Thyroid gland (tissue), 4 donors: Measurements from ENCODE around the gene NMT1.

Source experiments
- POLR2A ChIP-seq, 2 donors: fragments of 450-650 bp; IDR thresholded peaks; one replicate each; pipeline ENCODE4 v1.6.1; 2017; ENCODE audit warnings: antibody characterized with exemption in 2 of 2, mild to moderate bottlenecking in 2 of 2, moderate library complexity in 1 of 2
- TF ChIP-seq, protein P1 (sequence below), 6 experiments: fragments of 200-600 bp in 3 of 6; fragments of 450-650 bp in 3 of 6; sonication (generic) in 3 of 6; IDR thresholded peaks; one replicate each; pipeline ENCODE4 v1.5.1; 2016 to 2019; ENCODE audit warnings: antibody characterized with exemption in 6 of 6, mild to moderate bottlenecking in 2 of 6, inconsistent platforms in 1 of 6, moderate library complexity in 1 of 6

DNA sequence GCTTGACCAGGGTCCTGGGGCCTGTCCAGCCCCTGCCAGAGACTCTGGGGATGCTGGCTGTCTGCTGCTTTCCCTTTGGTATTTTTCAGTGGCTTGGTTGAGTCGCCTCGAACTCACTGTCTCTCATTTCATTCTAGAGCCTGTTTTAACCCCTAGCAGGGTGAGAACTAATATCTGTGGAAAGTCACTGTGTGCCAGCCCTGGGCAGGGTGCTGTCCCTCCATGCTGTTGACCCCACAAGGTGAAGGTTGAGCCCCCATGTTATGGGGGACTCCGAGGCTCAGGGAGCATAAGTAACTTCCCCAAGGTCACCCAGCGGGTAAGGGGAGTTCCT lies 42.6 kb upstream of the NMT1 start:
- TF ChIP-seq, protein P1, sequence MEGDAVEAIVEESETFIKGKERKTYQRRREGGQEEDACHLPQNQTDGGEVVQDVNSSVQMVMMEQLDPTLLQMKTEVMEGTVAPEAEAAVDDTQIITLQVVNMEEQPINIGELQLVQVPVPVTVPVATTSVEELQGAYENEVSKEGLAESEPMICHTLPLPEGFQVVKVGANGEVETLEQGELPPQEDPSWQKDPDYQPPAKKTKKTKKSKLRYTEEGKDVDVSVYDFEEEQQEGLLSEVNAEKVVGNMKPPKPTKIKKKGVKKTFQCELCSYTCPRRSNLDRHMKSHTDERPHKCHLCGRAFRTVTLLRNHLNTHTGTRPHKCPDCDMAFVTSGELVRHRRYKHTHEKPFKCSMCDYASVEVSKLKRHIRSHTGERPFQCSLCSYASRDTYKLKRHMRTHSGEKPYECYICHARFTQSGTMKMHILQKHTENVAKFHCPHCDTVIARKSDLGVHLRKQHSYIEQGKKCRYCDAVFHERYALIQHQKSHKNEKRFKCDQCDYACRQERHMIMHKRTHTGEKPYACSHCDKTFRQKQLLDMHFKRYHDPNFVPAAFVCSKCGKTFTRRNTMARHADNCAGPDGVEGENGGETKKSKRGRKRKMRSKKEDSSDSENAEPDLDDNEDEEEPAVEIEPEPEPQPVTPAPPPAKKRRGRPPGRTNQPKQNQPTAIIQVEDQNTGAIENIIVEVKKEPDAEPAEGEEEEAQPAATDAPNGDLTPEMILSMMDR (IDR thresholded peaks at IDR 0.05): no peak
- TF ChIP-seq POLR2A (IDR thresholded peaks at IDR 0.05): no peak
